ENCODE measurements around the gene SORCS1. TPM values are rescaled to one million over a fixed set of nuclear protein-coding genes. Genes with fewer than 3 reads are reported as not detected.

The SORCS1 gene
- total RNA-seq, 1 experiment from 2014 or later, result not detected

- TF ChIP-seq CTCF (conservative IDR thresholded peaks at IDR 0.05), result no peak
- TF ChIP-seq EZH2 (IDR thresholded peaks at IDR 0.05; ENCODE audit: low read depth), result no peak
- Histone ChIP-seq H3K9me2 (ENCODE audit: insufficient read depth) (no peaks in the 10 kb centered on the region), H3K9me3 (ENCODE audit: insufficient read depth, low read depth) (no peaks in the 10 kb centered on the region), H3K27me3 (ENCODE audit: insufficient read depth, low read depth) (no peaks in the 10 kb centered on the region), H3F3A (ENCODE audit: insufficient read depth, low read depth) (no peaks in the 10 kb centered on the region), H3K4me2 (no peak overlapping the region), H4K20me1 (ENCODE audit: insufficient read depth) (no peaks in the 10 kb centered on the region), H3K27ac (no peak overlapping the region), H3K79me2 (ENCODE audit: low read depth) (no peaks in the 10 kb centered on the region), H2AFZ (no peak overlapping the region), H3K36me3 (ENCODE audit: low read depth) (no peaks in the 10 kb centered on the region), H3K4me3 (no peak overlapping the region), H3K4me1 (replicated peaks; ENCODE audit: insufficient read depth) (no peaks in the 10 kb centered on the region)
- BruUV-seq (replicated peaks), result no TSS peak
- ChIA-PET CTCF (no interaction called here), POLR2A (ENCODE audit: unreplicated experiment) (no interaction called here)
- intact Hi-C loops (cut with micrococcal nuclease; ENCODE audit: unreplicated experiment), result no loop called here
- DNase-seq, result no peak
Measured at GRCh38 chr10:106987362-106987761, 177.1 kb downstream of the SORCS1 start.

- H2AFZ ChIP-seq, result no peak overlapping the region
- H3K9me2 ChIP-seq (ENCODE audit: insufficient read depth), result no peaks in the 10 kb centered on the region
- no TSS peak for BruUV-seq (replicated peaks)
- no peaks in the 10 kb centered on the region for H4K20me1 ChIP-seq (ENCODE audit: insufficient read depth)
- no peak overlapping the region for H3K4me2 ChIP-seq
- no peak overlapping the region for H3K4me3 ChIP-seq
- H3K27me3 ChIP-seq (ENCODE audit: insufficient read depth, low read depth), result no peaks in the 10 kb centered on the region
- H3K79me2 ChIP-seq (ENCODE audit: low read depth), result no peaks in the 10 kb centered on the region
- no peak for TF ChIP-seq CTCF (conservative IDR thresholded peaks at IDR 0.05)
- TF ChIP-seq EZH2 (IDR thresholded peaks at IDR 0.05; ENCODE audit: low read depth), result no peak
- no peaks in the 10 kb centered on the region for H3K4me1 ChIP-seq (replicated peaks; ENCODE audit: insufficient read depth)
- no peaks in the 10 kb centered on the region for H3F3A ChIP-seq (ENCODE audit: insufficient read depth, low read depth)
- POLR2A ChIA-PET (ENCODE audit: unreplicated experiment), result no interaction called here
- CTCF ChIA-PET, result no interaction called here
- no peak overlapping the region for H3K27ac ChIP-seq
- DNase-seq, result no peak
- H3K9me3 ChIP-seq (ENCODE audit: insufficient read depth, low read depth), result no peaks in the 10 kb centered on the region
- no peaks in the 10 kb centered on the region for H3K36me3 ChIP-seq (ENCODE audit: low read depth)
- intact Hi-C loops (cut with micrococcal nuclease; ENCODE audit: unreplicated experiment), result no loop called here
Measured at GRCh38 chr10:106982268-106982667, 182.2 kb downstream of the SORCS1 start.

- Histone ChIP-seq H3K79me2 (ENCODE audit: low read depth) (no peaks in the 10 kb centered on the region), H2AFZ (no peak overlapping the region), H3K9me2 (ENCODE audit: insufficient read depth) (no peaks in the 10 kb centered on the region), H3K36me3 (ENCODE audit: low read depth) (no peaks in the 10 kb centered on the region), H3K4me1 (replicated peaks; ENCODE audit: insufficient read depth) (no peaks in the 10 kb centered on the region), H3K4me2 (no peak overlapping the region), H3K9me3 (ENCODE audit: insufficient read depth, low read depth) (no peaks in the 10 kb centered on the region), H3K4me3 (no peak overlapping the region), H4K20me1 (ENCODE audit: insufficient read depth) (no peaks in the 10 kb centered on the region), H3F3A (ENCODE audit: insufficient read depth, low read depth) (no peaks in the 10 kb centered on the region), H3K27ac (no peak overlapping the region), H3K27me3 (ENCODE audit: insufficient read depth, low read depth) (no peaks in the 10 kb centered on the region)
- ChIA-PET CTCF (no interaction called here), POLR2A (ENCODE audit: unreplicated experiment) (no interaction called here)
- DNase-seq, result no peak
- TF ChIP-seq EZH2 (IDR thresholded peaks at IDR 0.05; ENCODE audit: low read depth) (no peak), CTCF (conservative IDR thresholded peaks at IDR 0.05) (no peak)
- intact Hi-C loops (cut with micrococcal nuclease; ENCODE audit: unreplicated experiment), result no loop called here
- BruUV-seq (replicated peaks), result no TSS peak
Measured at GRCh38 chr10:106981452-106982075, 182.9 kb downstream of the SORCS1 start.

Measured in PC-9 (cell line).